ENCODE results near the gene HERC2. TPM values are rescaled to one million over a fixed set of nuclear protein-coding genes. Genes with fewer than 3 reads are reported as not detected.

Gene HERC2
- total and polyA plus RNA-seq, 2 donors (not counting 3 experiments of a cell fraction or from before 2014, with no cell fraction given): 46.1 to 83.9 TPM

DNA sequence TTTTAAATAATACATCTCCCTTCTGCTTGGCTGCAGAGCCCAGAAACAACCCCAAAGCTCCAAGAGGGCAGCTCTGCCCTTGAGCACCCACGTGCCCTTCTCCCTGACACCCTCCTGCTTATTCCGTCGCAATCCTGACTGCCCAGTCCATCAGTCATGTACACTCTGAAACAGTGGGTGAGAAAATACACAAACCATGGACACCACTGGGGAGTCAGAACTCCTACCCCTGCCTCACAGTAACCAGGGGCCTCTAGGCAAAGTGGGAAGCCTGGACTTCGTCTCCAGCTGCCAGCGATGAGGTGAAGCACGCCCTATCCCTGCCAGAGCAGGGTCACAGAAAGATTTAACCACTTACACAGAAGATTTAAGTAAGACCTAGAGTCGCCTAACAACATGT, 40.1 kb downstream of the HERC2 start:
- H3K9me3 ChIP-seq (replicated peaks; ENCODE audit: control insufficient read depth, insufficient read depth, low read length): no peaks in the 10 kb centered on the region
- no peak for DNase-seq (ENCODE audit: low read depth, low spot score)
- H3K4me1 ChIP-seq (ENCODE audit: control insufficient read depth, extremely low read depth, insufficient read depth, low read length): peaks cover 3% of the 10 kb centered on the region
- dilution Hi-C loops (cut with MboI; ENCODE audit: extremely low pct_ligation_motif_present, low sequenced_read_pairs): no loop called here
- no peak overlapping the region for H2AFZ ChIP-seq (ENCODE audit: low read depth, low read length)
- H3K9ac ChIP-seq (replicated peaks; ENCODE audit: extremely low read depth, insufficient read depth, low read length): no peak overlapping the region
- peaks cover 18% of the 10 kb centered on the region for H3K79me2 ChIP-seq (ENCODE audit: control insufficient read depth, insufficient read depth, low read length)
- BruUV-seq (replicated peaks): no TSS peak
- H4K20me1 ChIP-seq (replicated peaks; ENCODE audit: control insufficient read depth, extremely low read depth, insufficient read depth, low read length): no peaks in the 10 kb centered on the region
- no peak overlapping the region for H3K4me2 ChIP-seq (ENCODE audit: insufficient read depth, low read length)
- POLR2A ChIA-PET: no interaction called here
- no peak for FAIRE-seq
- intact Hi-C loops (cut with micrococcal nuclease): no loop called here
- no peak overlapping the region for H3K27ac ChIP-seq (ENCODE audit: insufficient read depth, low read depth, low read length)
- CTCF ChIA-PET: no interaction called here
- no peaks in the 10 kb centered on the region for H3K27me3 ChIP-seq (ENCODE audit: control insufficient read depth in 2 of 2, insufficient read depth in 2 of 2, low read length in 2 of 2)
- H3K9me1 ChIP-seq (replicated peaks; ENCODE audit: control insufficient read depth, extremely low read depth, insufficient read depth, low read length): no peaks in the 10 kb centered on the region
- peaks cover 0 to 7% of the 10 kb centered on the region in 2 experiments for H3K36me3 ChIP-seq (ENCODE audit: control insufficient read depth in 2 of 2, extremely low read depth in 1 of 2, insufficient read depth in 2 of 2, low read length in 2 of 2)
- no peak overlapping the region for H3K4me3 ChIP-seq (replicated peaks in 1 of 3; ENCODE audit: insufficient read depth in 1 of 3, low read depth in 1 of 3, low read length in 3 of 3)
- no peak for TF ChIP-seq GATA2 (IDR thresholded peaks at IDR 0.05; ENCODE audit: insufficient read depth, insufficient read length, low read depth, low read length)
- TF ChIP-seq POLR2AphosphoS5 (IDR thresholded peaks at IDR 0.05; ENCODE audit: insufficient read depth, low read depth, low read length): no peak
- TF ChIP-seq MYC (IDR thresholded peaks at IDR 0.05; ENCODE audit: low read depth, low read length): no peak
- TF ChIP-seq, protein P1, sequence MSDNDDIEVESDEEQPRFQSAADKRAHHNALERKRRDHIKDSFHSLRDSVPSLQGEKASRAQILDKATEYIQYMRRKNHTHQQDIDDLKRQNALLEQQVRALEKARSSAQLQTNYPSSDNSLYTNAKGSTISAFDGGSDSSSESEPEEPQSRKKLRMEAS (IDR thresholded peaks at IDR 0.05; ENCODE audit: insufficient read depth, insufficient read length): no peak

DNA sequence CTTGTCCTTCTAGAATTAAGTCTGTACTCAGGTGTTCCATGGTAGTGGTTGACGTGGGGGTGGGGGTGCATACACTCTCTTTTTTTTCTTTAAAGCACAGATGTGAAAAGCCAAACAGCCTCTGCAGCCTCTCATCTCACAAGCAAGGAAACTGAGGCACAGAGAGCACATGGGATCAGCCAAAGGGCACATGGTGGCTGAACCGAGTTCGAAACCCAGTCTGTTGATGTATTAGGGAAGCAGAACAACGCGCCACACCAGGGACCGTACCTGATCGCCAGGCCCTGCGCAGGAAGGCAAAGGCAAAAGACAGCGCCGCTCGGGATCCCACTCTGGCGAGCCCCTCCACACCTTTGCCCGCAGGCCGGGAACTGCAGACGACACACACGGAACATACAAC, 47.3 kb downstream of the HERC2 start:
- Histone ChIP-seq H3K9ac (replicated peaks; ENCODE audit: extremely low read depth, insufficient read depth, low read length) (no peak overlapping the region), H3K9me3 (replicated peaks; ENCODE audit: control insufficient read depth, insufficient read depth, low read length) (no peaks in the 10 kb centered on the region), H3K4me2 (ENCODE audit: insufficient read depth, low read length) (no peak overlapping the region), H3K9me1 (replicated peaks; ENCODE audit: control insufficient read depth, extremely low read depth, insufficient read depth, low read length) (no peaks in the 10 kb centered on the region), H3K79me2 (ENCODE audit: control insufficient read depth, insufficient read depth, low read length) (no peaks in the 10 kb centered on the region), H3K36me3 (ENCODE audit: control insufficient read depth in 2 of 2, extremely low read depth in 1 of 2, insufficient read depth in 2 of 2, low read length in 2 of 2) (peaks cover 7 to 16% of the 10 kb centered on the region in 2 experiments), H3K4me3 (replicated peaks in 1 of 3; ENCODE audit: insufficient read depth in 1 of 3, low read depth in 1 of 3, low read length in 3 of 3) (no peak overlapping the region), H3K27ac (ENCODE audit: insufficient read depth, low read depth, low read length) (no peak overlapping the region), H2AFZ (ENCODE audit: low read depth, low read length) (no peak overlapping the region), H3K4me1 (ENCODE audit: control insufficient read depth, extremely low read depth, insufficient read depth, low read length) (no peaks in the 10 kb centered on the region), H4K20me1 (replicated peaks; ENCODE audit: control insufficient read depth, extremely low read depth, insufficient read depth, low read length) (no peaks in the 10 kb centered on the region), H3K27me3 (ENCODE audit: control insufficient read depth in 2 of 2, insufficient read depth in 2 of 2, low read length in 2 of 2) (no peaks in the 10 kb centered on the region)
- DNase-seq (ENCODE audit: low read depth, low spot score): no peak
- intact Hi-C loops (cut with micrococcal nuclease): no loop called here
- FAIRE-seq: no peak
- dilution Hi-C loops (cut with MboI; ENCODE audit: extremely low pct_ligation_motif_present, low sequenced_read_pairs): no loop called here
- no peak for TF ChIP-seq MYC (IDR thresholded peaks at IDR 0.05; ENCODE audit: low read depth, low read length)
- TF ChIP-seq GATA2 (IDR thresholded peaks at IDR 0.05; ENCODE audit: insufficient read depth, insufficient read length, low read depth, low read length): no peak
- TF ChIP-seq, protein P2, sequence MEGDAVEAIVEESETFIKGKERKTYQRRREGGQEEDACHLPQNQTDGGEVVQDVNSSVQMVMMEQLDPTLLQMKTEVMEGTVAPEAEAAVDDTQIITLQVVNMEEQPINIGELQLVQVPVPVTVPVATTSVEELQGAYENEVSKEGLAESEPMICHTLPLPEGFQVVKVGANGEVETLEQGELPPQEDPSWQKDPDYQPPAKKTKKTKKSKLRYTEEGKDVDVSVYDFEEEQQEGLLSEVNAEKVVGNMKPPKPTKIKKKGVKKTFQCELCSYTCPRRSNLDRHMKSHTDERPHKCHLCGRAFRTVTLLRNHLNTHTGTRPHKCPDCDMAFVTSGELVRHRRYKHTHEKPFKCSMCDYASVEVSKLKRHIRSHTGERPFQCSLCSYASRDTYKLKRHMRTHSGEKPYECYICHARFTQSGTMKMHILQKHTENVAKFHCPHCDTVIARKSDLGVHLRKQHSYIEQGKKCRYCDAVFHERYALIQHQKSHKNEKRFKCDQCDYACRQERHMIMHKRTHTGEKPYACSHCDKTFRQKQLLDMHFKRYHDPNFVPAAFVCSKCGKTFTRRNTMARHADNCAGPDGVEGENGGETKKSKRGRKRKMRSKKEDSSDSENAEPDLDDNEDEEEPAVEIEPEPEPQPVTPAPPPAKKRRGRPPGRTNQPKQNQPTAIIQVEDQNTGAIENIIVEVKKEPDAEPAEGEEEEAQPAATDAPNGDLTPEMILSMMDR (IDR thresholded peaks at IDR 0.05; ENCODE audit: extremely low read depth in 1 of 2, insufficient read depth in 1 of 2, low read depth in 1 of 2, low read length in 2 of 2): no peak
- no peak for TF ChIP-seq POLR2A (IDR thresholded peaks at IDR 0.05; ENCODE audit: low read depth, low read length)
- no peak for TF ChIP-seq FOS (IDR thresholded peaks at IDR 0.05; ENCODE audit: borderline replicate concordance, insufficient read depth, low read length)
- TF ChIP-seq JUN (IDR thresholded peaks at IDR 0.05; ENCODE audit: borderline replicate concordance, insufficient read depth, insufficient read length, low read depth): no peak
- TF ChIP-seq EZH2 (IDR thresholded peaks at IDR 0.05; ENCODE audit: borderline replicate concordance, low read depth, low read length, severe bottlenecking): no peak
- TF ChIP-seq, protein P1 (IDR thresholded peaks at IDR 0.05; ENCODE audit: insufficient read depth, insufficient read length): no peak
- TF ChIP-seq POLR2AphosphoS5 (IDR thresholded peaks at IDR 0.05; ENCODE audit: insufficient read depth, low read depth, low read length): no peak
- ChIA-PET CTCF (no interaction called here), POLR2A (no interaction called here)
- no TSS peak for BruUV-seq (replicated peaks)
